Measurements from ENCODE around the gene DFFA. TPM values are rescaled to one million over a fixed set of nuclear protein-coding genes. Genes with fewer than 3 reads are reported as not detected.

DFFA gene
- total and polyA plus RNA-seq, 7 donors: 9.6 to 24.6 (median 19.3) TPM

- intact Hi-C loops (cut with DNase I): no loop called here
- no peak for TF ChIP-seq POLR2AphosphoS5 (IDR thresholded peaks at IDR 0.05)
- no peak for TF ChIP-seq POLR2A (IDR thresholded peaks at IDR 0.05)
- TF ChIP-seq EP300 (IDR thresholded peaks at IDR 0.05): no peak
- TF ChIP-seq CTCF (IDR thresholded peaks at IDR 0.05): no peak
- Histone ChIP-seq H3K27ac (peak overlapping the region in 2 of 4 donors; percentile 18 to 27), H3K4me3 (no peak overlapping the region), H3K36me3 (peaks cover 33 to 100% (median 63%) of the 10 kb centered on the region in 4 donors), H3K9me3 (no peaks in the 10 kb centered on the region), H3K4me1 (no peaks in the 10 kb centered on the region), H3K27me3 (no peaks in the 10 kb centered on the region)
- peak; percentile 40 for DNase-seq
- 51 to 56% methylated on average over 6 of the region's 6 CpGs for WGBS, 2 donors
These were observed 57.0 kb downstream of the DFFA start for GRCh38 chr1:10415211-10415930.

- Histone ChIP-seq H3K4me1 (no peaks in the 10 kb centered on the region), H3K27ac (no peak overlapping the region), H3K4me3 (no peak overlapping the region), H3K9me3 (no peaks in the 10 kb centered on the region), H3K27me3 (no peaks in the 10 kb centered on the region), H3K36me3 (peaks cover 50 to 97% (median 75%) of the 10 kb centered on the region in 4 donors)
- intact Hi-C loops (cut with DNase I): no loop called here
- TF ChIP-seq EP300 (IDR thresholded peaks at IDR 0.05) (no peak), POLR2AphosphoS5 (IDR thresholded peaks at IDR 0.05) (no peak), POLR2A (IDR thresholded peaks at IDR 0.05) (no peak), CTCF (IDR thresholded peaks at IDR 0.05) (no peak)
- 95 to 99% methylated on average over 2 of the region's 2 CpGs for WGBS, 2 donors
- DNase-seq: no peak
These were observed 65.1 kb downstream of the DFFA start for GRCh38 chr1:10407201-10407600.

Other genes with a start within 250 kb of the DFFA start
- gene PGD, start 73.5 kb downstream of the DFFA start, total RNA-seq: 10 to 100 TPM; 30.6 to 44.2 (median 36.9) TPM
- gene PGD, start 73.5 kb downstream of the DFFA start, polyA plus RNA-seq: 100 to 1,000 TPM in 1 of 3 donors, 10 to 100 TPM in 2; 69.7 to 115 (median 71.0) TPM
- gene CENPS, start 42.1 kb downstream of the DFFA start, total RNA-seq: 10 to 100 TPM in 2 of 4 donors, 1 to 10 TPM in 2; 2.8 to 15.0 (median 10.7) TPM
- 10 to 100 TPM; 16.8 to 22.2 (median 20.1) TPM for gene CENPS, start 42.1 kb downstream of the DFFA start, polyA plus RNA-seq
- gene CORT, start 22.5 kb downstream of the DFFA start, total RNA-seq: 1 to 10 TPM in 2 of 4 donors, under 1 TPM in 1, not detected in 1; 0.71 to 1.4 (median 1.1) TPM
- gene CORT, start 22.5 kb downstream of the DFFA start, polyA plus RNA-seq: 1 to 10 TPM in 1 of 3 donors, under 1 TPM in 2; 0.42 to 1.2 (median 0.69) TPM
- 10 to 100 TPM; 11.2 to 19.1 (median 16.1) TPM for gene PEX14, start 2.4 kb upstream of the DFFA start, total RNA-seq
- gene PEX14, start 2.4 kb upstream of the DFFA start, polyA plus RNA-seq: 10 to 100 TPM in 2 of 3 donors, 1 to 10 TPM in 1; 8.3 to 23.3 (median 10.8) TPM